IMR-90 (cell line): ENCODE data around the gene PIK3CA. TPM values are rescaled to one million over a fixed set of nuclear protein-coding genes. Genes with fewer than 3 reads are reported as not detected.

Experiments
- ATAC-seq: fragments of 200-7000 bp; cut with Tn5 transposase; 2 replicates; pipeline ENCODE4 v1.9.1; 2020; ENCODE audit warnings: low read depth, mild to moderate bottlenecking, moderate library complexity
- BruUV-seq: library from RNA; stranded (reverse); fragments of 400-500 nt; replicated peaks from 2 replicates; lab custom pipeline; 2021; lab: Mats Ljungman, UMichigan
- CTCF ChIA-PET: fragments of 300-600 bp; formaldehyde crosslinking; extraction: SDS; loops from one replicate; lab custom pipeline; 2021; ENCODE audit warnings: antibody characterized with exemption; lab: Yijun Ruan, JAX
- POLR2A ChIA-PET: fragments of 300-600 bp; sonication (Branson Sonifier 250); formaldehyde crosslinking; loops from one replicate; lab custom pipeline; 2022; ENCODE audit warnings: antibody characterized with exemption; ENCODE audit not compliant: unreplicated experiment; lab: Charles Lee
- DNase-seq: peaks from one replicate; pipeline ENCODE4 v3.0.0; 2013
- H2AFZ ChIP-seq: replicated peaks from 2 replicates; pipeline ENCODE3; 2013; ENCODE audit warnings: low read length, mild to moderate bottlenecking; ENCODE audit not compliant: poor library complexity
- H2AK5ac ChIP-seq: 2 replicates; pipeline ENCODE4 v1.6.1; 2013; ENCODE audit warnings: low read depth, low read length, inconsistent platforms
- H2AK9ac ChIP-seq: replicated peaks from 2 replicates; pipeline ENCODE3; 2013; ENCODE audit warnings: mild to moderate bottlenecking, low read depth, low read length, moderate library complexity; ENCODE audit not compliant: poor library complexity
- H2BK120ac ChIP-seq: 2 replicates; pipeline ENCODE4 v1.6.1; 2013; ENCODE audit warnings: low read depth, low read length, inconsistent platforms
- H2BK15ac ChIP-seq: 3 replicates; pipeline ENCODE4 v1.6.1; 2013; ENCODE audit warnings: low read depth, low read length, inconsistent platforms
- H2BK20ac ChIP-seq: 2 replicates; pipeline ENCODE4 v1.6.1; 2013; ENCODE audit warnings: low read depth, mild to moderate bottlenecking, inconsistent platforms, low read length, moderate library complexity
- H2BK5ac ChIP-seq: 2 replicates; pipeline ENCODE4 v1.6.1; 2013; ENCODE audit warnings: mild to moderate bottlenecking, low read depth, low read length, inconsistent platforms; ENCODE audit not compliant: poor library complexity, severe bottlenecking
- H3K14ac ChIP-seq: replicated peaks from 2 replicates; pipeline ENCODE4 v1.6.1; 2013; ENCODE audit warnings: low read depth, low read length, inconsistent platforms
- H3K18ac ChIP-seq: 2 replicates; pipeline ENCODE4 v1.6.1; 2013; ENCODE audit warnings: low read depth, low read length, control low read depth
- H3K23ac ChIP-seq: 2 replicates; pipeline ENCODE4 v1.6.1; 2013; ENCODE audit warnings: low read depth, low read length, inconsistent platforms
- H3K27ac ChIP-seq: 2 replicates; pipeline ENCODE4 v1.5.1; 2013; ENCODE audit warnings: mild to moderate bottlenecking, control low read depth, low read length; ENCODE audit not compliant: insufficient read depth
- H3K27me3 ChIP-seq: 2 replicates; pipeline ENCODE4 v1.6.1; 2013; ENCODE audit warnings: low read length; ENCODE audit not compliant: control insufficient read depth, insufficient read depth
- H3K36me3 ChIP-seq: 2 replicates; pipeline ENCODE4 v1.6.1; 2013; ENCODE audit warnings: low read length, mixed read lengths; ENCODE audit not compliant: control insufficient read depth, insufficient read depth
- H3K4ac ChIP-seq: 2 replicates; pipeline ENCODE4 v1.6.1; 2013; ENCODE audit warnings: low read depth, low read length, inconsistent platforms
- H3K4me1 ChIP-seq: 2 replicates; pipeline ENCODE4 v1.6.1; 2013; ENCODE audit warnings: low read length, mixed read lengths; ENCODE audit not compliant: control insufficient read depth, insufficient read depth
- H3K4me2 ChIP-seq: 2 replicates; pipeline ENCODE4 v1.6.1; 2013; ENCODE audit warnings: low read depth, mild to moderate bottlenecking, control low read depth, low read length, moderate library complexity
- H3K4me3 ChIP-seq: 2 replicates; pipeline ENCODE4 v1.5.1; 2013; ENCODE audit warnings: low read depth, mild to moderate bottlenecking, control low read depth, low read length, moderate library complexity; ENCODE audit not compliant: insufficient read depth
- H3K56ac ChIP-seq: 2 replicates; pipeline ENCODE4 v1.6.1; 2013; ENCODE audit warnings: low read length, inconsistent platforms; ENCODE audit not compliant: insufficient read depth; ENCODE audit errors: extremely low read depth
- H3K79me1 ChIP-seq, 2 experiments: 2 replicates each; pipeline ENCODE4 v1.6.1; 2013; ENCODE audit warnings: low read length in 2 of 2, inconsistent platforms in 1 of 2, low read depth in 1 of 2
- H3K9ac ChIP-seq: 2 replicates; pipeline ENCODE4 v1.6.1; 2013; ENCODE audit warnings: low read depth, low read length, control low read depth
- H3K9me1 ChIP-seq: 2 replicates; pipeline ENCODE4 v1.6.1; 2013; ENCODE audit warnings: low read length, inconsistent platforms; ENCODE audit not compliant: insufficient read depth
- H3K9me3 ChIP-seq: 2 replicates; pipeline ENCODE4 v1.6.1; 2013; ENCODE audit warnings: low read length; ENCODE audit not compliant: control insufficient read depth, insufficient read depth
- H4K20me1 ChIP-seq: 2 replicates; pipeline ENCODE4 v1.6.1; 2013; ENCODE audit warnings: low read length, inconsistent platforms; ENCODE audit not compliant: insufficient read depth
- H4K5ac ChIP-seq: 2 replicates; pipeline ENCODE4 v1.6.1; 2013; ENCODE audit warnings: mild to moderate bottlenecking, low read depth, low read length, control low read depth
- H4K8ac ChIP-seq, 2 experiments: 2 replicates each; pipeline ENCODE4 v1.6.1; 2013; ENCODE audit warnings: low read depth in 2 of 2, low read length in 2 of 2, control low read depth in 1 of 2, inconsistent platforms in 1 of 2
- H4K91ac ChIP-seq: 2 replicates; pipeline ENCODE4 v1.6.1; 2013; ENCODE audit warnings: low read depth, low read length, inconsistent platforms; ENCODE audit not compliant: insufficient read depth
- BHLHE40 ChIP-seq: fragments of 150-350 bp; IDR thresholded peaks from 2 replicates; pipeline ENCODE4 v1.6.1; 2016; ENCODE audit warnings: mild to moderate bottlenecking, low read depth, low read length
- ELK1 ChIP-seq: fragments of 150-350 bp; IDR thresholded peaks from 2 replicates; pipeline ENCODE4 v1.6.1; 2016; ENCODE audit warnings: low read depth, mild to moderate bottlenecking, low read length, moderate library complexity, borderline replicate concordance
- FOS ChIP-seq: fragments of 150-350 bp; IDR thresholded peaks from 2 replicates; pipeline ENCODE4 v1.6.1; 2016; ENCODE audit warnings: low read depth, low read length
- MAFK ChIP-seq: IDR thresholded peaks from 2 replicates; pipeline ENCODE4 v1.6.1; 2012; ENCODE audit warnings: low read depth, low read length, improper control_type of control experiment
- MXI1 ChIP-seq: IDR thresholded peaks from 2 replicates; pipeline ENCODE4 v1.6.1; 2012; ENCODE audit warnings: low read depth, mild to moderate bottlenecking, low read length, moderate library complexity, borderline replicate concordance
- WGBS, 2 experiments: methylation state at CpG; one replicate each; pipeline versions ENCODE4 v1.1.5 to v1.1.7; 2013; ENCODE audit warnings: missing lambda C conversion rate in 2 of 2; ENCODE audit not compliant: insufficient read length in 1 of 2; ENCODE audit errors: extremely low coverage in 2 of 2; 5-methylcytosine and 5-hydroxymethylcytosine counted together
- dilution Hi-C: fragments of 300-500 bp; cut with HindIII; formaldehyde crosslinking; loops from one replicate; pipeline ENCODE4 v1.14.3; 2018; ENCODE audit warnings: low sequenced_read_pairs; ENCODE audit not compliant: unreplicated experiment
- in situ Hi-C: fragments of 300-500 bp; cut with MboI; formaldehyde crosslinking; loops from 3 replicates; pipeline ENCODE4 v1.14.3; 2019; ENCODE audit warnings: low sequenced_read_pairs, inconsistent platforms, mixed read lengths
- intact Hi-C: fragments of 100-400 bp; cut with micrococcal nuclease; formaldehyde crosslinking; loops from 2 replicates; pipeline ENCODE4 v1.10.0; 2022
- polyA plus RNA-seq, 3 experiments: library from polyadenylated mRNA; depleted of rRNA; stranded (reverse); fragments of >200 nt; gene quantifications; 2 replicates each; pipeline ENCODE4 v1.2.3, GENCODE V29; 2012; ENCODE audit warnings: low replicate concordance in 1 of 3
- total RNA-seq: library from RNA; depleted of rRNA; stranded (reverse); fragments of >200 nt; gene quantifications from 2 replicates; pipeline ENCODE4 v1.2.3, GENCODE V29; 2012

Gene PIK3CA
- total and polyA plus RNA-seq, 2 of the 4 experiments (the other 2 are of a cell fraction) = 5.7 to 22.4 TPM

DNA sequence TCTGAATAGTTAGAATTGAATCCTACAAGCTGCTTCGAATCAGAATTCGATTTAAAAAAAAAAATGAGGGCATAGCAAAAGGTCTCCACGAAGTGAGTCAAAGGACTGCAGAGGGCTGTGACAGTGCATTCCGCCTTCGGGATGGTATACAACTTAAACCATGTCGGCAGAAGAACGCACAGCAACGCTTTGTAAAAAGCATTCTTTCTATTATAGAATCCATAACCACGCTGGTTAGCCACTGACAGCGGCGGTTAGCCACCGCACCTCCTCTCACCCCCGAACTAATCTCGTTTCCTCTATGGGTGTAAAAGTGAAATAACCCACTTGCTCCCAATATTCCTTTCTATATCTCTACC is 664 bp upstream of the PIK3CA start:
- H2BK120ac ChIP-seq = 0 out of 2 replicates have a peak overlapping the region, but pooled peaks have one; percentile 35
- DNase-seq = no peak
- H4K20me1 ChIP-seq = peaks cover 18% of the 10 kb centered on the region; the same call in 1 of the 2 replicates
- H3K36me3 ChIP-seq = no peaks in the 10 kb centered on the region
- H2AFZ ChIP-seq = peak overlapping the region; percentile 94
- H2AK5ac ChIP-seq = no peak overlapping the region
- H3K4me1 ChIP-seq = peaks cover 3% of the 10 kb centered on the region
- no peak overlapping the region for H4K5ac ChIP-seq
- no peak overlapping the region; the same call in 1 of the 2 replicates for H3K14ac ChIP-seq
- peak overlapping the region; percentile 1 for H2AK9ac ChIP-seq
- no peaks in the 10 kb centered on the region for H3K9me1 ChIP-seq
- intact Hi-C loops = loop anchor here (1.0 to 5.0 kb wide), 6 partner anchors 40 to 410 kb away; no protein-coding TSS in a partner anchor
- 0 out of 2 replicates have a peak overlapping the region, but pooled peaks have one; percentile 20 for H3K23ac ChIP-seq
- dilution Hi-C loops = no loop called here
- in situ Hi-C loops = loop anchor here (5.0 kb wide), 1 partner anchor 175 kb away; the partner anchor contains the start of gene ZNF639
- no peak overlapping the region for H4K91ac ChIP-seq
- H2BK5ac ChIP-seq = peak overlapping the region; percentile 66
- H3K56ac ChIP-seq = no peak overlapping the region
- H2BK15ac ChIP-seq = peak overlapping the region; percentile 3; the same call in 2 of the 3 replicates
- H3K9me3 ChIP-seq = no peaks in the 10 kb centered on the region
- H4K8ac ChIP-seq = peak overlapping the region in 1 of 2 experiments; percentile 45; a peak in 1 of 4 replicates
- WGBS, 2 experiments = 0% methylated on average over 5 of the region's 14 CpGs; no CpG with 5 or more reads in 1 of the 2 experiments
- peak overlapping the region; percentile 51 for H3K9ac ChIP-seq
- peak overlapping the region; percentile 73 for H3K4me2 ChIP-seq
- H3K27ac ChIP-seq = peak overlapping the region; percentile 17; the same call in 1 of the 2 replicates
- ATAC-seq = peak; percentile 10
- no peaks in the 10 kb centered on the region for H3K27me3 ChIP-seq
- peak overlapping the region; percentile 10; the same call in 1 of the 2 replicates for H3K18ac ChIP-seq
- TF ChIP-seq MAFK = no peak
- no peak for TF ChIP-seq FOS
- peak; percentile 92 for TF ChIP-seq MXI1
- TF ChIP-seq BHLHE40 = no peak
- TF ChIP-seq ELK1 = no peak
- no peak overlapping the region for H2BK20ac ChIP-seq
- H3K4me3 ChIP-seq = peak overlapping the region; percentile 58
- no TSS peak for BruUV-seq
- ChIA-PET POLR2A (interaction anchor here (0.6 to 0.7 kb wide), 3 partner anchors 13 to 470 kb away, joined by 3 to 10 read pairs (median 6); no protein-coding TSS in a partner anchor), CTCF (interaction anchor here (1.5 to 1.9 kb wide), 2 partner anchors 30 to 168 kb away, joined by 3 to 7 read pairs; no protein-coding TSS in a partner anchor)
- peaks cover 3 to 26% of the 10 kb centered on the region in 2 experiments; a peak in 2 of 4 replicates for H3K79me1 ChIP-seq
- peak overlapping the region; percentile 42 for H3K4ac ChIP-seq
